Sigmoid colon (tissue), 4 donors: ENCODE results near the gene TUBGCP6.

Experiments used
- EP300 ChIP-seq, 4 donors: sonication (generic); formaldehyde crosslinking; IDR thresholded peaks; one replicate each; pipeline ENCODE4 v1.6.1; 2017; ENCODE audit warnings: antibody characterized with exemption in 4 of 4
- POLR2A ChIP-seq, 2 donors: fragments of 450-650 bp; IDR thresholded peaks; one replicate each; pipeline ENCODE4 v1.6.1; 2016; ENCODE audit warnings: antibody characterized with exemption in 2 of 2, mild to moderate bottlenecking in 2 of 2, moderate library complexity in 2 of 2
- POLR2AphosphoS5 ChIP-seq, 4 donors: sonication (generic); formaldehyde crosslinking; IDR thresholded peaks; one replicate each; pipeline ENCODE4 v1.6.1; 2017; ENCODE audit warnings: antibody characterized with exemption in 4 of 4
- TF ChIP-seq, protein P1 (sequence below), 4 experiments: fragments of 450-650 bp in 3 of 4; fragments of 200-600 bp in 1 of 4; IDR thresholded peaks; one replicate each; pipeline ENCODE4 v1.5.1; 2016 to 2019; ENCODE audit warnings: antibody characterized with exemption in 4 of 4, mild to moderate bottlenecking in 3 of 4, moderate library complexity in 2 of 4

- TF ChIP-seq, protein P1, sequence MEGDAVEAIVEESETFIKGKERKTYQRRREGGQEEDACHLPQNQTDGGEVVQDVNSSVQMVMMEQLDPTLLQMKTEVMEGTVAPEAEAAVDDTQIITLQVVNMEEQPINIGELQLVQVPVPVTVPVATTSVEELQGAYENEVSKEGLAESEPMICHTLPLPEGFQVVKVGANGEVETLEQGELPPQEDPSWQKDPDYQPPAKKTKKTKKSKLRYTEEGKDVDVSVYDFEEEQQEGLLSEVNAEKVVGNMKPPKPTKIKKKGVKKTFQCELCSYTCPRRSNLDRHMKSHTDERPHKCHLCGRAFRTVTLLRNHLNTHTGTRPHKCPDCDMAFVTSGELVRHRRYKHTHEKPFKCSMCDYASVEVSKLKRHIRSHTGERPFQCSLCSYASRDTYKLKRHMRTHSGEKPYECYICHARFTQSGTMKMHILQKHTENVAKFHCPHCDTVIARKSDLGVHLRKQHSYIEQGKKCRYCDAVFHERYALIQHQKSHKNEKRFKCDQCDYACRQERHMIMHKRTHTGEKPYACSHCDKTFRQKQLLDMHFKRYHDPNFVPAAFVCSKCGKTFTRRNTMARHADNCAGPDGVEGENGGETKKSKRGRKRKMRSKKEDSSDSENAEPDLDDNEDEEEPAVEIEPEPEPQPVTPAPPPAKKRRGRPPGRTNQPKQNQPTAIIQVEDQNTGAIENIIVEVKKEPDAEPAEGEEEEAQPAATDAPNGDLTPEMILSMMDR (IDR thresholded peaks at IDR 0.05): no peak
- TF ChIP-seq POLR2A (IDR thresholded peaks at IDR 0.05): no peak
- no peak for TF ChIP-seq POLR2AphosphoS5 (IDR thresholded peaks at IDR 0.05)
- TF ChIP-seq EP300 (IDR thresholded peaks at IDR 0.05): no peak
Measured at GRCh38 chr22:50216684-50217520, 27.9 kb downstream of the TUBGCP6 start.
